ENCODE data around the gene HOMER2.

The HOMER2 gene

DNA sequence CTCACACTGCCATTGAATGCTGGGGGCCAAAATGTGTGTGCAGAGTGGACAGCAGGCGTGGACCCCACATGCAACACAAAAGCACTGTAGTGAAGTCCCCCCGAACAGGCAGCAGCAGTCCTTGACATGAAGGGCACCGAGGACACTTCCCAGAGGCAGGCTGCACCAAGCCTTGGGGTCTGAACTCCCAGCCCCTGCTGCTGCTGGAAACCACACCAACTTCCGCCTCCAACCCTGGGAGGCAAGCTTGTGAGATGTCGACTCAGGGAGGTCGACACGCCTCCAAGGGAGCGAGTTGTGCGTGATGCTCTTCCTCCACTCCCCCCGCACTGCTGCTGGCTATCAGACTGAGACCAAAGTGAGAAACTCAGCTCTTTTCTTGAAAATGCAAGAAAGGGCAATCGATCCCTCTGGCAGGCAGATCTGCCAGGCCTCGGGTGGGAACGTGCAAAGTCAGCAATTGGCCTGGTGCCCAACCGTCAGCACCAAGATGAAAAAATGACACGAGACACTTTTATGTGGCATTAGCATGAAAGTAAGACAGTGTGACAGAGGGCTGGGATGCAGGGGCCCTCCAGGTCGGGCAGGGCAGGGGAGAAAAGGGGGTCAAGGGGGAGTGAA is 99.5 kb downstream of the HOMER2 start:
- no peak overlapping the region for H3K4me3 ChIP-seq (ENCODE audit: low read depth, low read length)
- TF ChIP-seq, protein P1, sequence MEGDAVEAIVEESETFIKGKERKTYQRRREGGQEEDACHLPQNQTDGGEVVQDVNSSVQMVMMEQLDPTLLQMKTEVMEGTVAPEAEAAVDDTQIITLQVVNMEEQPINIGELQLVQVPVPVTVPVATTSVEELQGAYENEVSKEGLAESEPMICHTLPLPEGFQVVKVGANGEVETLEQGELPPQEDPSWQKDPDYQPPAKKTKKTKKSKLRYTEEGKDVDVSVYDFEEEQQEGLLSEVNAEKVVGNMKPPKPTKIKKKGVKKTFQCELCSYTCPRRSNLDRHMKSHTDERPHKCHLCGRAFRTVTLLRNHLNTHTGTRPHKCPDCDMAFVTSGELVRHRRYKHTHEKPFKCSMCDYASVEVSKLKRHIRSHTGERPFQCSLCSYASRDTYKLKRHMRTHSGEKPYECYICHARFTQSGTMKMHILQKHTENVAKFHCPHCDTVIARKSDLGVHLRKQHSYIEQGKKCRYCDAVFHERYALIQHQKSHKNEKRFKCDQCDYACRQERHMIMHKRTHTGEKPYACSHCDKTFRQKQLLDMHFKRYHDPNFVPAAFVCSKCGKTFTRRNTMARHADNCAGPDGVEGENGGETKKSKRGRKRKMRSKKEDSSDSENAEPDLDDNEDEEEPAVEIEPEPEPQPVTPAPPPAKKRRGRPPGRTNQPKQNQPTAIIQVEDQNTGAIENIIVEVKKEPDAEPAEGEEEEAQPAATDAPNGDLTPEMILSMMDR (IDR thresholded peaks at IDR 0.05; ENCODE audit: borderline replicate concordance, insufficient read depth, low read depth, low read length): no peak

DNA sequence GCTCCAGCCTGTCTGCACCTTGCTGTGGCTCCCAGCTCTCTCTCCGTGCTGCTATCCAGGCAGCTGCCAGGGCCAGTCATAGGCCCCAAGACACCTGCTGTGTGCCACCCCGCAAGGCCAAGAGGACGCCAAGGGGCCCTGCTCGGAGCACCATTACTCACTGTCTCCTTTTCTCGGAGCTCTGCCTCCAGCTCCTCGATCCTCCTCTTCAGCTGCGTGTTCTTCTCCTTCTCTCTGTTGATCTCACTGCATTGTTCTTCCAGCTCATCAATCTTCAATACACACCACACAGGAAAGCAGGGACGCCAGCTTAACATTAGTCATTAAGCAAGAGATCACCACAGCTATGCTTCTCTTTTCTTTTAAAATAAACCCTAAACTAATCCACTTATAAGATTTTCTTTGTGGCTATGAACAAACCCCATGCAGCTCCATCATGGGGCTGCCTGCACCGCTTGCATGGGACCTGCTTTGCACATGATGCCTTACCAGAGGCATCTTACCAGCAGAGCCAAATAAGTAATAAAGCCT is 100.5 kb downstream of the HOMER2 start:
- TF ChIP-seq, protein P1 (IDR thresholded peaks at IDR 0.05; ENCODE audit: borderline replicate concordance, insufficient read depth, low read depth, low read length): no peak
- H3K4me3 ChIP-seq (ENCODE audit: low read depth, low read length): no peak overlapping the region

DNA sequence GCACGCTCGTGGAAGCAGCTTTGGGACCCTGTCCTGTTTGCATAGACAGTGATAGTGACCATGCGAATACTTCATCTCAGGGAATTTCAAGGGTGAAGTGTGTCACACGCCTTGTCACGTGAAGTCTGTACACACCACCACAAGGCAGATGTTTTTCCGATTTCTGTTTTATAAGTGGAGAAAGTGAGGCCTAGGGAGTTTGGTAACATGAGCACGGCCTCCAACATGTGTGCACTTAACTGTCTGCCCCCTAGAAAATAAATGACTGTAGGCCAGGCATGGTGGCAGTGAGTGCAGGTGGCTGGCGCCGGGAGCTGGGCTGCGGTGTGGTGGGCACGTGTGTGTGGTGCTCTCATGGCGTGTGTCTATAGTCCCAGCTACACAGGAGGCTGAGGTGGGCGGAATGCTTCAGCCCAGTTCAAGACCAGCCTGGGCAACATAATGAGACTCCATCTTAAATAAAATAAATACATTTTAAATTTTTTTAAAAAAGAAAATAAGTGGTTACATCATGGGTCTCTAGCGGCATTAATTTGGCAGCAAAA is 101.1 kb downstream of the HOMER2 start:
- H3K4me3 ChIP-seq (ENCODE audit: low read depth, low read length): no peak overlapping the region
- TF ChIP-seq, protein P1 (IDR thresholded peaks at IDR 0.05; ENCODE audit: borderline replicate concordance, insufficient read depth, low read depth, low read length): no peak

DNA sequence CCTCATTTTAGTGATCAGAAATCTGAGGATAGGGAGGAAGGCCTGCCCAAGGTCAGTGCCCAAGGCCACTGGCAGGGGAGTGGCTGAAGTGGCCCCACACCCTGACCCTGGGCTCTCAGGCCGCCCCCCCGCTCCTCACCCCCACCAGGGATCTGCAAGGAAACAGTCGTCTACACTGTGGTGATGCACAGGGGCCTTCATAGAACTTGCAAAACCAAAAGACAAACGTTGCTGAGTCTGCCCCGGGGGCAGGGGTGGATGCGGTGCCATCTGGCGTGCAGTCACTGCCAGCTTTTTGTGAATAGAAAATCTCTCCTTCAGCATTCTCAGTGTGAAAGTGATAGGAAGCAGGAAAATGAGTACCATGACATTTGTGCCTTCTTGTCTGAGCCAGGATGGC is 101.8 kb downstream of the HOMER2 start:
- no peak overlapping the region for H3K4me3 ChIP-seq (ENCODE audit: low read depth, low read length)
- TF ChIP-seq, protein P1 (IDR thresholded peaks at IDR 0.05; ENCODE audit: borderline replicate concordance, insufficient read depth, low read depth, low read length): no peak

DNA sequence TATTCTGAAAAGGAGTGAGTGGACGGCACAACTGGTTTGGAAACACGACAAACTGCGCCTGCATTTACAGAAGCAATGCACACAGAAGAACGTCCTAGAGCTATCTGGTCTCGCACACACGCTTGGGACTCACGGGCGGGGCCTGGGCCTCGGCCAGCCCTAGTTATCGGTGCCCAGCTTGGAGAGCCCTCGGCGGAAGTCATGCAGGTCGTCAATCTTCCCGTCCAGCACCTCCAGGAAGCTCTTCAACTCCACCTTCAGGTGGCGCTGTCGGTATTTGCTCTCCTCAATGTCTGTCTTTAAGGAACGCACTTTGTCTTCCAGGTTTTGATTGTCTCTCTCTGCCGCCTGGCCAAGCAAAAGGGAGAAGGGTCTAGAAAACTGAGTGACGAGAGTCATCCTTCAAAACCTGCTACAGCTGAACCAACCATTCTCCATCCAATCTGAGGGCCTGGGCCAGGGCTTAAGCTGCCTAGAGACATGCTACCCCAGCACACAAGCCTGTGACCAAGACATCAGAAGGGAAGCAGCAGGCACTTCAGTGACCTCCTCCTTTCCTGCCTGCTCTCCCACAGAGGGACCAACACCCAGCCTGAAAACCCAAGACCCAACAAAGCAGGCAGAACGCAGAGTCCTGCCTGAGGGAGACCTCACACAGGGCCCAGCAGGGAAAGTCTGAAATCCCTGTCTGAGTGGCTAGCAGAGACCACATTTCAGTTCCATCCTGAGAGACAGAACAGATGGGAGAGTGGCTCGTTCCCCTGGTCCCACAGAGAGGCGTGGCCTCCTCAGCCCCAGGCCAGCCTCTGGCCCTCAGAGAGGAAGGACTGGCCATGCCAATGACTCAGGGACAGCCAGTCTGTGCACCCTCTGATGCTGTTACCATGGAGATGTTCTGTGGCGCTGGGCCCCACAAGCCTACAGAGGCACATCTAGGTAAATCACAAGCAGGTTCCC is 102.7 kb downstream of the HOMER2 start:
- TF ChIP-seq, protein P1 (IDR thresholded peaks at IDR 0.05; ENCODE audit: borderline replicate concordance, insufficient read depth, low read depth, low read length): peak; percentile 74
- no peak overlapping the region for H3K4me3 ChIP-seq (ENCODE audit: low read depth, low read length)

DNA sequence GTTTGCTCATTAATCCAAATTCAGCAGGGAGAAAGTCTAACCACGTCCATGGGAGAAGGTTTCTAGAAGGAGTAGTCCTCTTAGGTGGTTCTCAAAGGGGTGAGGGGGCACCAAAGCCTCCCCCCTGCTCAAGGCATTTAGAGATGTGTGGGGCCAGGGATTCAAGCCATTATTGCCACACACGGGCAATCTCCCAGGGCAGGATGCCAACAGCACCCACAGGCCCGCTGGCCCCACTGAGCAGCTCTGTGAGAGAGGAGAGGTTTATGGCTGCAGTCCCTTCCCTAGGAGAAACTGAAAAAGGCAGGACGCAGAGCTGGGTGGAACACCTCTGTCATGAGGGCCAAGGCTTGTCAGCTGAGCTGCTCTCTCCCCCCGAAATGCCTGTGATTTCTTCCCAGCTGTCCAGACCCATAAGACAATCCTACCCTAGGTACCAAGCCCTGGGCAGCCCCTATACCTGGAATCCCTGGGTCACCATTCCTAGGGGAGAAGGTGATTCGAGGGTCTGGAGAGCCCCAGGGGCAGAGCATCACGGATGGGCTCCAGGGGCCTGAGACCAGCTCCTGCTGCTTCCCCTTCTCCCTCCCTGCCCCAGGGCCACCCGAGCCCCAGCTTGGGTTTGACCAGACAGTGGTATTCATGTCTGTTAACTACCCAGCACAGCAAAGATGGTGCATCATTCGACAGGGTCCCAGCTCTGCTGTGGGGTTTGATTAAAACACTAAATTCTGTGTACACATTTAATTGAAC is 104.1 kb downstream of the HOMER2 start:
- TF ChIP-seq, protein P1 (IDR thresholded peaks at IDR 0.05; ENCODE audit: borderline replicate concordance, insufficient read depth, low read depth, low read length): no peak

More for the DNA sequence above, 104.1 kb downstream of the HOMER2 start:
- no peak overlapping the region for H3K4me3 ChIP-seq (ENCODE audit: low read depth, low read length)

Measured in GM12875 (cell line).